Endothelial cell of umbilical vein (primary cell): ENCODE results near the gene DOLPP1.

Experiments used
- EZH2 ChIP-seq: IDR thresholded peaks from 2 replicates; pipeline ENCODE4 v1.6.1; 2012; ENCODE audit warnings: borderline replicate concordance, low read depth, mild to moderate bottlenecking, moderate library complexity, low read length, inconsistent platforms; ENCODE audit not compliant: severe bottlenecking
- POLR2A ChIP-seq: IDR thresholded peaks from 2 replicates; pipeline ENCODE4 v1.6.1; 2012; ENCODE audit warnings: low read depth, mild to moderate bottlenecking, control low read depth, low read length
- TF ChIP-seq, protein P1 (sequence below), 2 donors: IDR thresholded peaks; 1 replicate in 1 of 2; 2 replicates in 1 of 2; pipeline ENCODE4 v1.5.1; 2011; ENCODE audit warnings: low read length in 2 of 2, mild to moderate bottlenecking in 2 of 2, moderate library complexity in 2 of 2, control low read depth in 1 of 2, inconsistent platforms in 1 of 2, low read depth in 1 of 2; ENCODE audit not compliant: insufficient read depth in 1 of 2; ENCODE audit errors: extremely low read depth in 1 of 2
- TF ChIP-seq, protein P2 (sequence below): IDR thresholded peaks from 2 replicates; pipeline ENCODE4 v1.6.1; 2011; ENCODE audit not compliant: insufficient read depth, insufficient read length

DNA sequence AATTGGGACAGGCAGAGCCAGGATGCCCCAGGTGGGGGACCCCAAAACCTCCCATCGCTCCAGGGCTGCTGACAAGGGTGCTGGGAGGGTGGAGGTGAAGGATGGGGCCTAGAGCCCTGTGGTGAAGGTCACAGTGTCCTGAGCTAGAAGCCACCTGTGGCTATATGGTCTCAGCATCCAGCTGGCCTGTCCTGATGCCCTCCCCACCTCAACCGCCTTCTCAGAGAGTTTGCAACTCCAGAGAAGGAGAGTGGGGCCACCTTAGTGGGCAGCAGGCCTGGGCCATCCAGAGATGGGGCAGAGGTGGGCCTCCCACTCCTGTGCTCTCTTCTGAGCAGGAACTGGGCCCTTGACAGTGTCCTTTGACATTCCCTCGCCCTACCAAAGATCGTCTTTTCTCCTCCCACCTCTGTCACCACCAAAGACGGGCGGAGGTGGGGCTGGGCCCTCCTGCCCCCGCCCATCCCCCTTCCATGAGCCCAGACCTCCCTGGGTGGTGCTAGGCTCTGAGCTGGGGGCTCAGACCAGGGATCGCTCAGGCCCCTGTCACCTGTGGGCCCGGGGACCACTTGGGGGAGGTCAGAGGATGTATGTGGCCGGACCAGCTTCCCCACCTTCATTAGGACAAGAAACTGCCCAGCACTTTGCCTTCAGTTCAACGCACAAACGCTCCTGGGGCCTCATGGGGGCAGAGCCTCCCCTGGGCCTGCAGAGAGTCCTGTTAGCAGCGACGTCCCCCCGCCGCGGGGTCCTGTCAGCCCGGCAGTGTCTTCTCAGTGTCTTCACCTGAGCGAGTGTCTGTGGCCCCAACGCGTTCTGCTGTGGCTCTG lies 10.0 kb upstream of the DOLPP1 start:
- TF ChIP-seq, protein P1, sequence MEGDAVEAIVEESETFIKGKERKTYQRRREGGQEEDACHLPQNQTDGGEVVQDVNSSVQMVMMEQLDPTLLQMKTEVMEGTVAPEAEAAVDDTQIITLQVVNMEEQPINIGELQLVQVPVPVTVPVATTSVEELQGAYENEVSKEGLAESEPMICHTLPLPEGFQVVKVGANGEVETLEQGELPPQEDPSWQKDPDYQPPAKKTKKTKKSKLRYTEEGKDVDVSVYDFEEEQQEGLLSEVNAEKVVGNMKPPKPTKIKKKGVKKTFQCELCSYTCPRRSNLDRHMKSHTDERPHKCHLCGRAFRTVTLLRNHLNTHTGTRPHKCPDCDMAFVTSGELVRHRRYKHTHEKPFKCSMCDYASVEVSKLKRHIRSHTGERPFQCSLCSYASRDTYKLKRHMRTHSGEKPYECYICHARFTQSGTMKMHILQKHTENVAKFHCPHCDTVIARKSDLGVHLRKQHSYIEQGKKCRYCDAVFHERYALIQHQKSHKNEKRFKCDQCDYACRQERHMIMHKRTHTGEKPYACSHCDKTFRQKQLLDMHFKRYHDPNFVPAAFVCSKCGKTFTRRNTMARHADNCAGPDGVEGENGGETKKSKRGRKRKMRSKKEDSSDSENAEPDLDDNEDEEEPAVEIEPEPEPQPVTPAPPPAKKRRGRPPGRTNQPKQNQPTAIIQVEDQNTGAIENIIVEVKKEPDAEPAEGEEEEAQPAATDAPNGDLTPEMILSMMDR (IDR thresholded peaks at IDR 0.05; ENCODE audit: extremely low read depth in 1 of 2, insufficient read depth in 1 of 2, low read depth in 1 of 2, low read length in 2 of 2) = no peak
- no peak for TF ChIP-seq POLR2A
- TF ChIP-seq EZH2 = no peak
- TF ChIP-seq, protein P2, sequence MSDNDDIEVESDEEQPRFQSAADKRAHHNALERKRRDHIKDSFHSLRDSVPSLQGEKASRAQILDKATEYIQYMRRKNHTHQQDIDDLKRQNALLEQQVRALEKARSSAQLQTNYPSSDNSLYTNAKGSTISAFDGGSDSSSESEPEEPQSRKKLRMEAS = no peak
